HCT116 (cell line): Measurements from ENCODE around the gene GPR17. TPM values are rescaled to one million over a fixed set of nuclear protein-coding genes. Genes with fewer than 3 reads are reported as not detected.

Experiments
- ATAC-seq: fragments of 200-7000 bp; cut with Tn5 transposase; 2 replicates; pipeline ENCODE4 v1.9.1; 2020; ENCODE audit warnings: mild to moderate bottlenecking, moderate library complexity
- BruUV-seq: library from RNA; stranded (reverse); fragments of 400-500 nt; replicated peaks from 2 replicates; lab custom pipeline; 2021; lab: Mats Ljungman, UMichigan
- CTCF ChIA-PET: fragments of 300-600 bp; sonication (Branson Sonifier 250); formaldehyde crosslinking; loops from one replicate; lab custom pipeline; 2021; ENCODE audit warnings: antibody characterized with exemption; lab: Charles Lee
- POLR2A ChIA-PET: fragments of 300-600, 350-600 bp; sonication (Branson Sonifier 250); formaldehyde crosslinking; loops from one replicate; lab custom pipeline; 2021; ENCODE audit warnings: antibody characterized with exemption; lab: Charles Lee
- RAD21 ChIA-PET, 2 experiments: fragments of 300-600 bp; sonication (Branson Sonifier 250); formaldehyde crosslinking; loops; one replicate each; lab custom pipeline; 2023; ENCODE audit warnings: low total read pairs in 2 of 2; ENCODE audit not compliant: uncharacterized antibody in 2 of 2, unreplicated experiment in 2 of 2, low non-redundant PET in 1 of 2; lab: Charles Lee
- DNase-seq: peaks from one replicate; pipeline ENCODE4 v3.0.0-alpha.2; 2010; ENCODE audit warnings: low read depth, low spot score
- H2AFZ ChIP-seq: fragments of 200-600 bp; shearing (Covaris generic), sonication (generic); 2 replicates; pipeline ENCODE4 v1.6.1; 2017; ENCODE audit warnings: low read depth, mixed run types, mixed read lengths, antibody characterized with exemption, low read length; ENCODE audit not compliant: poor library complexity, severe bottlenecking
- H3K27ac ChIP-seq: 2 replicates; pipeline ENCODE4 v1.5.1; 2012; ENCODE audit warnings: low read depth, low read length
- H3K27me3 ChIP-seq: fragments of 200-600 bp; sonication (generic); 2 replicates; pipeline ENCODE4 v1.6.1; 2016; ENCODE audit warnings: mixed run types, low read length, mixed read lengths; ENCODE audit not compliant: insufficient read depth
- H3K36me3 ChIP-seq, 2 experiments: fragments of 200-500 bp in 1 of 2; fragments of 200-600 bp in 1 of 2; sonication (Bioruptor generic) in 1 of 2; sonication (generic) in 1 of 2; 2 replicates each; pipeline versions ENCODE4 v1.5.1 to v1.6.1; 2014 to 2016; ENCODE audit warnings: low read length in 2 of 2, inconsistent platforms in 1 of 2, mixed read lengths in 1 of 2, mixed run types in 1 of 2; ENCODE audit not compliant: insufficient read depth in 2 of 2, control insufficient read depth in 1 of 2
- H3K4me1 ChIP-seq, 2 experiments: fragments of 200-600 bp in 1 of 2; sonication (generic) in 1 of 2; 2 replicates each; pipeline versions ENCODE4 v1.5.1 to v1.6.1; 2012 to 2017; ENCODE audit warnings: low read length in 2 of 2, inconsistent platforms in 1 of 2, mild to moderate bottlenecking in 1 of 2, mixed read lengths in 1 of 2, mixed run types in 1 of 2, moderate library complexity in 1 of 2; ENCODE audit not compliant: insufficient read depth in 2 of 2, control insufficient read depth in 1 of 2
- H3K4me2 ChIP-seq: fragments of 200-600 bp; sonication (generic); 2 replicates; pipeline ENCODE4 v1.6.1; 2017; ENCODE audit warnings: mixed run types, low read length, mixed read lengths
- H3K4me3 ChIP-seq, 2 experiments: fragments of 200-600 bp in 1 of 2; sonication (generic) in 1 of 2; replicated peaks in 1 of 2; 2 replicates each; pipeline ENCODE4 v1.5.1; 2011 to 2016; ENCODE audit warnings: low read length in 2 of 2, control low read depth in 1 of 2, low read depth in 1 of 2, mild to moderate bottlenecking in 1 of 2, mixed read lengths in 1 of 2, mixed run types in 1 of 2
- H3K79me2 ChIP-seq: fragments of 200-600 bp; sonication (generic); 2 replicates; pipeline ENCODE4 v1.6.1; 2017; ENCODE audit warnings: mild to moderate bottlenecking, mixed run types, low read length, moderate library complexity, mixed read lengths; ENCODE audit not compliant: insufficient read depth
- H3K9ac ChIP-seq: fragments of 200-600 bp; sonication (generic); 2 replicates; pipeline ENCODE4 v1.6.1; 2016; ENCODE audit warnings: low read length, mixed read lengths
- H3K9me2 ChIP-seq: fragments of 200-600 bp; sonication (generic), shearing (Covaris generic); 2 replicates; pipeline ENCODE4 v1.6.1; 2017; ENCODE audit warnings: mixed run types, mild to moderate bottlenecking, moderate library complexity; ENCODE audit not compliant: insufficient read depth
- H3K9me3 ChIP-seq, 2 experiments: fragments of 200-500 bp in 1 of 2; fragments of 200-600 bp in 1 of 2; sonication (Bioruptor generic) in 1 of 2; sonication (generic) in 1 of 2; 2 replicates each; pipeline ENCODE4 v1.6.1; 2014 to 2017; ENCODE audit warnings: low read length in 2 of 2, mixed read lengths in 2 of 2, inconsistent platforms in 1 of 2, low read depth in 1 of 2, mild to moderate bottlenecking in 1 of 2, mixed run types in 1 of 2, moderate library complexity in 1 of 2; ENCODE audit not compliant: control insufficient read depth in 1 of 2, insufficient read depth in 1 of 2
- H4K20me1 ChIP-seq: fragments of 200-600 bp; sonication (generic), shearing (Covaris generic); 2 replicates; pipeline ENCODE4 v1.6.1; 2017; ENCODE audit warnings: mixed run types, mild to moderate bottlenecking, moderate library complexity; ENCODE audit not compliant: insufficient read depth
- CTCF ChIP-seq, 3 experiments: fragments of 200-600 bp in 1 of 3; sonication (generic) in 1 of 3; IDR thresholded peaks in 2 of 3; conservative IDR thresholded peaks in 1 of 3; 2 replicates each; pipeline ENCODE4 v1.5.1; 2012 to 2017; ENCODE audit warnings: low read depth in 2 of 3, low read length in 2 of 3, antibody characterized with exemption in 1 of 3, borderline replicate concordance in 1 of 3, control low read depth in 1 of 3, mild to moderate bottlenecking in 1 of 3, mixed read lengths in 1 of 3, mixed run types in 1 of 3, moderate library complexity in 1 of 3; ENCODE audit not compliant: insufficient read depth in 1 of 3
- FOSL1 ChIP-seq: IDR thresholded peaks from 2 replicates; pipeline ENCODE4 v1.6.1; 2012; ENCODE audit warnings: low read depth
- JUND ChIP-seq: IDR thresholded peaks from 2 replicates; pipeline ENCODE4 v1.6.1; 2012
- RAD21 ChIP-seq: IDR thresholded peaks from 2 replicates; pipeline ENCODE4 v1.6.1; 2012; ENCODE audit warnings: low read depth, mild to moderate bottlenecking
- SRF ChIP-seq: IDR thresholded peaks from 2 replicates; pipeline ENCODE4 v1.6.1; 2012; ENCODE audit warnings: low read depth
- intact Hi-C: fragments of 100-400 bp; cut with micrococcal nuclease; formaldehyde crosslinking; loops from 2 replicates; pipeline ENCODE4 v1.10.0; 2022
- total RNA-seq: library from RNA; stranded (reverse); gene quantifications from one replicate; pipeline ENCODE4 v1.2.1, GENCODE V29; 2021; ENCODE audit not compliant: unreplicated experiment
- TF ChIP-seq, protein P1 (sequence below): IDR thresholded peaks from 2 replicates; pipeline ENCODE4 v1.6.1; 2012

The GPR17 gene
- total RNA-seq, 1 experiment from 2014 or later = not detected

- H3K9ac ChIP-seq = no peak overlapping the region
- H3K36me3 ChIP-seq = no peaks in the 10 kb centered on the region
- H4K20me1 ChIP-seq = no peaks in the 10 kb centered on the region
- no peaks in the 10 kb centered on the region; a peak in 1 of 4 replicates for H3K9me3 ChIP-seq
- H3K27ac ChIP-seq = no peak overlapping the region
- peak overlapping the region; percentile 36 for H3K4me2 ChIP-seq
- ChIA-PET RAD21 (interaction anchor here (1.1 to 1.2 kb wide), 2 partner anchors 105 kb away, joined by 3 read pairs; no protein-coding TSS in a partner anchor), POLR2A (no interaction called here), CTCF (interaction anchor here (0.7 to 2.2 kb wide), 4 partner anchors 19 to 499 kb away, joined by 3 to 10 read pairs (median 4); partner anchors contain the start of gene IWS1)
- H3K79me2 ChIP-seq = no peaks in the 10 kb centered on the region
- peak; percentile 74 for TF ChIP-seq FOSL1
- peak; percentile 44; the same call in 1 of the 2 replicates for TF ChIP-seq JUND
- TF ChIP-seq, protein P1, sequence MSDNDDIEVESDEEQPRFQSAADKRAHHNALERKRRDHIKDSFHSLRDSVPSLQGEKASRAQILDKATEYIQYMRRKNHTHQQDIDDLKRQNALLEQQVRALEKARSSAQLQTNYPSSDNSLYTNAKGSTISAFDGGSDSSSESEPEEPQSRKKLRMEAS = peak; percentile 58; the same call in 1 of the 2 replicates
- peak; percentile 64 for TF ChIP-seq RAD21
- TF ChIP-seq SRF = no peak
- peak; percentile 46 to 94 (median 59) for TF ChIP-seq CTCF (IDR thresholded peaks at IDR 0.05 in 2 of 3, conservative IDR thresholded peaks at IDR 0.05 in 1 of 3; ENCODE audit: borderline replicate concordance in 1 of 3, insufficient read depth in 1 of 3, low read depth in 2 of 3, low read length in 2 of 3)
- ATAC-seq (peak; percentile 63), DNase-seq (peak; percentile 27)
- no peak overlapping the region for H3K4me3 ChIP-seq
- peaks cover 5 to 46% of the 10 kb centered on the region in 2 experiments for H3K4me1 ChIP-seq
- no peak overlapping the region for H2AFZ ChIP-seq
- no peaks in the 10 kb centered on the region for H3K9me2 ChIP-seq
- H3K27me3 ChIP-seq = no peaks in the 10 kb centered on the region
- intact Hi-C loops = no loop called here
- BruUV-seq = no TSS peak
Observed at GRCh38 chr2:127695491-127696472, 49.8 kb downstream of the GPR17 start.
